ENCODE data around the gene ITPKA.

ITPKA gene

GRCh38 chr15:41490355-41490754 is 3.3 kb upstream of the ITPKA start:
- DNase-seq (ENCODE audit: low read depth in 2 of 2): no peak

- DNase-seq (ENCODE audit: low read depth in 2 of 2): no peak
Measured at GRCh38 chr15:41491889-41492288, 1.8 kb upstream of the ITPKA start.

DNA sequence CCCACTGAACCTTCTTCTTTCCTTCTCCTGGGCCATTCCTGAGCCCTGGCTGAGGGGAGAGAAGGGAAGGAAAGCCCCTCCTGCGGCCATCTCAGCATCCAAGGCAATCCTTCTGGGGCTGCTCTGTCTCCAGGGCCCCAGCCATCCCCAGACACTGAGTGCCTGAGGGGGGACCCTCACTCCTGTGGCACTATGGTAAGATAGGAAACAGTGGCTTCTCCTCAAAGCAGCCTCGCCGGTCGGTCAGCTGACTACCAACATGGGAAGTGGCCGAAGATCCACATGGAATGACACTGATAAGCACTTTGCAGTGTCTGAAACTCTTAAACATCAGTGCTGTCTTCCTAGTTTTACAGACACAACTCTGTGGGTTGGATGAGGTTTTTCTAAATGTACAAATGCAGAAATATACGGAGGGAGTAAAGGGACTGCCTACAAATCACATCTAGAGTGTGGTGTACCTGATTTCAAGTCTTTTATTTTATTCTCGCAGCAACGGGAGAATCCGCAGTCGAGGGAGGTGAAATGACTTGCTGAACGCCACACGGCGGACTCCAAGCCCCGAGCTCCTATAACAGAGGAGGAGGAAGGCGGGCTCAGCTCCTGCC is 973 bp upstream of the ITPKA start:
- DNase-seq (ENCODE audit: low read depth in 2 of 2): no peak

DNA sequence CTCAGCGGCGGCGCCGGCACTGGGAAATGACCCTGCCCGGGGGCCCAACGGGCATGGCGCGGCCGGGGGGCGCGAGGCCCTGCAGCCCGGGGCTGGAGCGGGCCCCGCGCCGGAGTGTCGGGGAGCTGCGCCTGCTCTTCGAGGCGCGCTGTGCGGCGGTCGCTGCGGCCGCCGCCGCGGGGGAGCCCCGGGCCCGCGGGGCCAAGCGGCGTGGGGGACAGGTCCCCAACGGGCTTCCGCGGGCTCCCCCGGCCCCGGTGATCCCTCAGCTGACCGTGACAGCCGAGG is 172 bp downstream of the ITPKA start:
- no peak for DNase-seq (ENCODE audit: low read depth in 2 of 2)

DNA sequence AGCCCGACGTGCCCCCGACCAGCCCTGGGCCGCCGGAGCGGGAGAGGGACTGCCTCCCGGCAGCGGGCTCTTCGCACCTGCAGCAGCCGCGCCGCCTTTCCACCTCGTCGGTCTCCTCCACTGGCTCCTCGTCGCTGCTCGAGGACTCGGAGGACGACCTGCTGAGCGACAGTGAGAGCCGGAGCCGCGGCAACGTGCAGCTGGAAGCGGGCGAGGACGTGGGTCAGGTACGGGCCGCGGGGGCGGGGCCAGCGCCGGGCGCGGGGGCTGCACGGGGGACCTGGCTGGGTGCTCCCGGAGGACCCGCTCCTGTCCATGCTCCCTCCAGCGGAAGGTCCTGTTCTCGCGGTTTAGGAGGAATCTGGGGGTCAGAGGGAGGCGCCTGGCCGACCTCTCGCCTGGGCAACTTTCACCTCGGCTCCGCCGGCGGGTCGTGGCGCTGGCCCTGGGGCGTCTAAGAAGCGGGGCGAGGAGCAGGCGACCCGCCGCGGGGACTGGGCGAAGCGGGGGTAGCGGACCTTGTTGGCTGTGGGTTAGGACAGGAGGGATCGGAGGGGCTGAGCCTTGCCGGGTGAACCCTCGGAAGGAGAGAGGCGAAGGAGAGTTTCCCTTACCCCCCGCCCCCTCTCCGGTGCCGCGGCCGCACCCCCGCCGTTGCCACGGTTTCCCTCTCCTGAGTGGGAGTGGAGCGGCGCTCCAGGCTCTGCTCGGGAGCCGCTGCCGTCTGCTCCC is 682 bp downstream of the ITPKA start:
- no peak for DNase-seq (ENCODE audit: low read depth in 2 of 2)

GRCh38 chr15:41494922-41495735 is 1.5 kb downstream of the ITPKA start:
- no peak for DNase-seq (ENCODE audit: low read depth in 2 of 2)

GRCh38 chr15:41495736-41496599 is 2.3 kb downstream of the ITPKA start:
- DNase-seq (ENCODE audit: low read depth in 2 of 2): no peak

GRCh38 chr15:41498657-41499056 is 5.0 kb downstream of the ITPKA start:
- no peak for DNase-seq (ENCODE audit: low read depth in 2 of 2)

DNA sequence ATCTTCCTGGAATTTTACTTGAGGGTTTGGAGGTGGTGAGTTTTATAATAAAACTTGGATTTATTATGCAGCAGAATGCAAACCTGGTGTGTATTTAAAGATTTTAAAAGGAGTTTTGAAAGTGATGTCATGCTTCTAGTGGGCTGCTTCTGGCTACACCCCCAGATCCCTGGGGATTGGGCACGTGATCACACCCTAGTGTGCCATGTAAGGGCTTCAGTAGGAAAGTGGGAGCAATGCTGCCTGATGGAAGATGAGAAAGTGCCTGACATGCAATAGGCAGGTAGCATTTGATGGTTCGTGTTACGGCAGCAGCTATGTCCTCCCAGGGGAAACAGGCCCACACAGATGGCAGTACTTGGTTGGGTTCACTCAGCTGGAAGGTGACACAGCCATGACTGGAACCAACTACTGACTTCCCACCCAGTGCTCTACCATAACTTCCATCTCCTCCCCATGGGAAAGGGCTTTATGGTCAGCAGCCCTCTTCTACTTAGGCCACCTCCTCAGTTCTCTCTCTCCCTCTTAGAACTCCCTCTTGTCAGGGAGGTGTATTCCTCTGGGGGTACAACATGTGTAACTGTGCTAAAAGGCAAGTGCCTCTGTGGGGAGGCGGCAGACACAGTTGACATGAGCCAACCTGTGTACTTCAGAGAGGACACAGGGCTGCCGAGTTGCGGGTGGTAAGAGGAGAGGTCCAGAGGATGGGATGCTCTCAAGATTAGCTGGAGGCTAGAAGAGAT is 5.6 kb downstream of the ITPKA start:
- DNase-seq (ENCODE audit: low read depth in 2 of 2): no peak

- DNase-seq (ENCODE audit: low read depth in 2 of 2): no peak
Measured at GRCh38 chr15:41501191-41501917, 7.7 kb downstream of the ITPKA start.

DNA sequence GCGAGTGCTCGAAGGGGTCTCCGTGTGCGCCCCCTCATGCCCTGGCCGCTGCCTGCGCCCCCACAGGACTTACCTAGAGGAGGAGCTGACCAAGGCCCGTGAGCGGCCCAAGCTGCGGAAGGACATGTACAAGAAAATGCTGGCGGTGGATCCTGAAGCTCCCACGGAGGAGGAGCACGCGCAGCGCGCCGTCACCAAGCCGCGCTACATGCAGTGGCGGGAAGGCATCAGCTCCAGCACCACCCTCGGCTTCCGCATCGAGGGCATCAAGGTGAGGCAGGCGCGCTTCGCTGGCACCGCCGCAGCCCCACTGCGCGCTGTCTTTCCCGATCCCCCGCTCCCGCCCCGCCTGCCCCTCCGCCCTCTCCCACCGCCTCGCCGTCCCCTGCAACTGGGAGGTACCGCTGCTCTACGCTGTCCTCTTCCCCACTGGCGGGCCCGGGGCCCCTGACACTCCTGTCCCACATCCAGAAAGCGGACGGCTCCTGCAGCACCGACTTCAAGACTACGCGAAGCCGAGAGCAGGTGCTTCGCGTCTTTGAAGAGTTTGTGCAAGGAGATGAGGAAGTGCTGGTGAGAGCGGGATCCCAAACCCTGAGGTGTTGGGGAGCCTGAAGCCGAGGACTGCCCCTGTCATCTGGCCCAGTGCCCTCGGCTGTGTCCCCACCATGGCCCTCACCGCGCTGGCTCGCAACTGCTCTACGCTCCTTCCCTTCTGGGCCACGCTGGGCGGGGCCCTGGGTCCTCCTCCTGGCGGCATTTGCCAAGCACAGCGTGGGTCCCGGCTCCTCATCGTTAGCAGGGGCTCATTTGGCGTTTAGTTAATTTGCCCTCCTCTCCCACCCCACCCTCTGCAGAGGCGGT is 8.5 kb downstream of the ITPKA start:
- no peak for DNase-seq (ENCODE audit: low read depth in 2 of 2)

GRCh38 chr15:41502795-41503668 is 9.4 kb downstream of the ITPKA start:
- no peak for DNase-seq (ENCODE audit: low read depth in 2 of 2)

DNA sequence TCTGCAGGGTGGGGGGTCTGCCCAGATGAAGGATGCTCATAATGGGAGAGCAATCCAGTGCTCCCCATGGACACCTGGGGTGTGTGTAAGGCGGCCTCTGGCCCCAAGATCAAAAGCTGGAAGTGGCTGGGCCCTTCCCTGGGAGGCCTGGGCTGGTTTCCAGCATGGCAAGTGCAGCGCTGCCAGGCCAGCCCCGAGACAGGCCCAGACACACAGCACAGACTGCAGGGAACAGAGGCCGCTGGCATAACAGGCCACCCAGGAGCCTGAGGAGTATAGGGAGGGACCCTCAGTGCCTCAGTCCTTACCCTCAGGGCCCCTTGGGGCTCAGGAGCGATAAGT is 10.0 kb downstream of the ITPKA start:
- no peak for DNase-seq (ENCODE audit: low read depth in 2 of 2)

DNA sequence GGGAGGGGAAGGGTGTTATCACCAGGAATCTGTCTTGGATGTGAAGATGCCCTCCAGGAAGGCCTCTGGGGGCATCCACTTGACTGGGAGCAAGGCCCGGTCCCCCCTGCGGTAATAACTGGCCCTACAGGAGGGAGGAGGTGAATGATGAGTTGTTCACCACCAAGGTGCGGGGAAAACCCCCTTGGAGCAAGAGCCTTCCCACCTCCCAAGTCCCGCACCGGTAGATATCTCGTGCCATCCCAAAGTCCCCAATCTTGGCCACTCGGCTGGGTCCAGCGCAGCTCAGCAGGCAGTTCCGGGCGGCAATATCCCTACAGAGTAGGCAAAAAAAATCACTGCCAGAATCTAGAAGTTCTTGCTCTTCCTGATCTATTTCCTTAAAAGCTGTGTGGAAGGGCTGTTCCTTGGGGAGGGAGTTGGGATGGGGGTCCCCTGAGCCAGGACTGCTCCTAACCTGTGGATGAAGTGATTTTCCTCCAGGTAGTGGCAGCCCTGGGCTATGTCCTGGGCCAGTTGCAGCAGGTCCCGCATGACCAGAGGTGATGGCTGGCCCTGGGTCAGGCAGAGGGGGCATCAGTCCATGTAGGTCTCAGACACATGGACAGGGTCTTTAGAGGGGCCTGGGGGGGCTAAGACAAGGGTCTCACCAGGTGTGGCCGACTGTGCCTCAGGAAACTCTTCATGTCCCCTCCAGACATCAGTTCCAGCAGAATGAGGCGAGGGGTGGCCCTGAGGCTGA is 11.2 kb downstream of the ITPKA start:
- no peak for DNase-seq (ENCODE audit: low read depth in 2 of 2)

GRCh38 chr15:41505776-41506175 is 12.1 kb downstream of the ITPKA start:
- no peak for DNase-seq (ENCODE audit: low read depth in 2 of 2)

GRCh38 chr15:41506796-41507341 is 13.2 kb downstream of the ITPKA start:
- no peak for DNase-seq (ENCODE audit: low read depth in 2 of 2)

- DNase-seq (ENCODE audit: low read depth in 2 of 2): no peak
Measured at GRCh38 chr15:41507820-41508290, 14.2 kb downstream of the ITPKA start.

DNA sequence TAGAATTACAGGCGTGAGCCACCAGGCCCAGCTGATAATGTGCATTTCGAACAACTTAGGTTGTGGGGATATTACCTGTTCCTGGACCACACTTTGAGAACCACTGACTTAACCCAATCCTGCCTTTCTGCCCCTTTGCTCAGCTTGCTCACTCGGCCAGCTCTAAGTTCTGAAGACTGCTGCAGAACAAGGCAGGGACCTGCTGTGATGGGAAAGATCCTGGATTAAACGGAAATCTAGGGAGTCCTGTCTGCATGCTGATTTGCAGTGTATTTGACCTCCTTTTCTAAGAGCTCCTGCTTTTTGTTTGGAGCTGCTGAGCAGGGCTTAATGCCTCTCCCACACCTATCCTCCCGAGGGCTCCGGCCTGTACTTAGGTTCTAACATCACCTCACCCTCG is 17.1 kb downstream of the ITPKA start:
- DNase-seq (ENCODE audit: low read depth in 2 of 2): no peak
